GM12872 (cell line): ENCODE results near the gene TEDC2.
A peak's percentile ranks its signal among the peaks of the same experiment; 100 is the strongest.

Source experiments
- TF ChIP-seq, protein P1 (sequence below): IDR thresholded peaks from 3 replicates; pipeline ENCODE4 v1.5.1; 2011; ENCODE audit warnings: low read depth, mild to moderate bottlenecking, low read length, moderate library complexity; ENCODE audit not compliant: insufficient read depth

TEDC2 gene

DNA sequence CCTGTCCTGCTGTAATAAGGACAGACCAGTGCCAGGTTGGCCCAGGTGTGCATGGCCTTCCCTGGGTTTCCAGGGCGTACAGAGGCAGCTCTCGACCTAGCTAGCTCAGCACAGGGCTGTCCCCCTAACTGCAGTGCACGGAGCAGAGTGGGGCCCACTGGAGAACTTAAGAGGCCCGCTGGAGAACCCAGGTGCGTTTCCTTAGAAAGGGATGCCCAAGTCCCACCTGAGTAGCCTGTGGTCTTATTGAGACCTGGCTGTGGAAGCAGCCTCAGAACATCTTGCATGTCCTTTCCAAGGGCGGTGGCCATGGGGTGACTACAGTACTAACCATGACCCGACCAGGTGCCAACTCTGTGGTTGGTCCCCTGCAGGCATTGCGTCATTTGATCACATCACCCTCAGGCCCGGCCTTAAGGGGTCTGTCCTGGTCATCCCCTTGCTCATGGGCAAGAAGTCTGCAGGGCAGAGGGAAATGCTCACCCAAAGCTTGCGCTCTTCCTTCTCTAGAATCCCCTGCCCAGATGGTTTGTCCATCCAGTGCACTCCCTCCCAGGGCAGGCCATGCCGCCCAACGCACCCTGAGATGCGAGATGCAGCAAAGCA, 34.0 kb upstream of the TEDC2 start:
- TF ChIP-seq, protein P1, sequence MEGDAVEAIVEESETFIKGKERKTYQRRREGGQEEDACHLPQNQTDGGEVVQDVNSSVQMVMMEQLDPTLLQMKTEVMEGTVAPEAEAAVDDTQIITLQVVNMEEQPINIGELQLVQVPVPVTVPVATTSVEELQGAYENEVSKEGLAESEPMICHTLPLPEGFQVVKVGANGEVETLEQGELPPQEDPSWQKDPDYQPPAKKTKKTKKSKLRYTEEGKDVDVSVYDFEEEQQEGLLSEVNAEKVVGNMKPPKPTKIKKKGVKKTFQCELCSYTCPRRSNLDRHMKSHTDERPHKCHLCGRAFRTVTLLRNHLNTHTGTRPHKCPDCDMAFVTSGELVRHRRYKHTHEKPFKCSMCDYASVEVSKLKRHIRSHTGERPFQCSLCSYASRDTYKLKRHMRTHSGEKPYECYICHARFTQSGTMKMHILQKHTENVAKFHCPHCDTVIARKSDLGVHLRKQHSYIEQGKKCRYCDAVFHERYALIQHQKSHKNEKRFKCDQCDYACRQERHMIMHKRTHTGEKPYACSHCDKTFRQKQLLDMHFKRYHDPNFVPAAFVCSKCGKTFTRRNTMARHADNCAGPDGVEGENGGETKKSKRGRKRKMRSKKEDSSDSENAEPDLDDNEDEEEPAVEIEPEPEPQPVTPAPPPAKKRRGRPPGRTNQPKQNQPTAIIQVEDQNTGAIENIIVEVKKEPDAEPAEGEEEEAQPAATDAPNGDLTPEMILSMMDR, result no peak

DNA sequence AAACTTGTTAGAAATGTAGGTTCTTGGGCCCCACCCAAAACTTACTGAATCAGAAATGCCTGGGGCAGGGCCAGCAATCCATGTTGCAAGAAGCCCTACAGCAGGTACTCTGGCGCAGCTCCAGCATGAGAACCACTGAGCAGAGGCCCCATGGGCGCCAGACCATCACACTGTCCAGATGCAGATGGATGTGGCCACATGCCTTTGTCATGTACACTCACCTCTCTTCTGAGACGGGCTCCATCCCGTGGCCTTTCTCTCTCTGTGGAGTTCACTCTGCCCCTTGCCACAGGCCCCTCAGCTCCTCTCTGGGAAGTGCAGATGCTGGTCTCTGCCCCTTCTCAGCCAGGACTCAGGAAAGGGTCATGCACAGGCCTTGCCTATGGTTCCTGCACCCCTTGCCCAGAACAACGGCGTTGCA, 33.0 kb upstream of the TEDC2 start:
- TF ChIP-seq, protein P1, result no peak

DNA sequence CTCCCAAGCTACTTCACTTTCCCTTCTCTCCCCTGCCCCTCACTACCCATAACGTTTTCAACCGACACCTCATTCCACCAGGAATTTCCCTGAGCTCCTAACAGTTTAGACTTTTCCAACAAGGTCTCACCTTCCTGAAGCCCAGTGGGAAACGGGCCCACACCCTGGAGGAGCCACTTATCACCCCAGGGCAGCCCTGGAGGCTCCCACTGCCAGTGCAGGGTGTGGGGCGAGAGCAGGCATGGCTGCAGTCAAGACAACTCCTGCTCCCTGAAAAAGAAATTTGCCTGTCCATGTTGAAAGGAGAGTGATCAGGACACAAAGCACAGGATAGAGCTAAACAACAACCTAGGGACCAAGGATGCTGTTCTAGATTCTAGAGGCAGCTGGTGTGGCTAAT, 32.4 kb upstream of the TEDC2 start:
- TF ChIP-seq, protein P1, result no peak

DNA sequence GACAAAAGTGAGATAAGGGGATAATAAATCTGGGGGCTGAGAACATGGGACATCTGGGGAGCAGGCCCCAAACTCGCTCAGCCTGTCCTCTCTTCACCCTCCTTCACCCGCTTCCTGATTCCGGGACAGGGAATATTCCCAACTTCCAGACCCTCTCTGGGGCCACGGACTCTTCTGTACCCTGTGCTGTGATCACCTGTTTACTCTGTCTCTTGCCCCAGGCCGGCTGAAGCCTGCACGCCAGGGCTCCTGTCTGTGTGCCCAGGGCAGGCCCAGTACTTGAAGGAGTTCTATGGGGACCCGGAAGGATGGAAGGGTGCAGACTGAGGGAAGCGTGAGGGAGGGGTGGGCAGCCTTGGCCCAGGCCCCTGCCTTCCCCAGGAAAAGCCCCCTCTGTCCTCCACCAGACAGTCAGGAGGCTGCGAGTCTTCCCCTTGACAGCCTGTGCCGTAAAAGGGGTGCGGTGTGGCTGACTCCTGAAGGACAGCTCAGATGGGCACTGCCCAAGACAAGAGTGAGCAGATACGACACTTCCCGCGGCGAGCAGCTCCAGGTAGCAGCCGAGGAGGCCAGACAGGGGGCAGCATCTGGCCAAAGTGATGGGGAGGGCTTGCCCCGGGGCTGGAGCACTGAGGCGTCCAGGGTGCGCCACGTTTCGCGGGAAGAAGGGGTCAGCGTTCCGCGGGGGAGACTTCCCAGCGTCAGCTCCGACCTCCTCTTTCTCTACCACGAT, 31.7 kb upstream of the TEDC2 start:
- TF ChIP-seq, protein P1, result peak; percentile 54; the same call in 2 of the 3 replicates

DNA sequence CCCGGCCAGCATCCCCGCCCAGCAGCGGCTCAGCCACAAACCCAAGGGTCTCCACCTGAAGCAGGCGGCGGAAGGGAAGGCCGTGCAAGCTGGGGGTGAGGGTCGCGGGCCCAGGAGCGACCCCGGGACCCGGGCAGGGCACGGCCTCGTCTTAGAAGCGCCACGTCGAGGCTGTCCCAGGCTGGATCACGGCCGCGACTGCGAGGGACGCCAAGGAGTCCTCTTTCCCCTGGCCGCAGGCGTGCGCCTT, 31.2 kb upstream of the TEDC2 start:
- TF ChIP-seq, protein P1, result no peak

DNA sequence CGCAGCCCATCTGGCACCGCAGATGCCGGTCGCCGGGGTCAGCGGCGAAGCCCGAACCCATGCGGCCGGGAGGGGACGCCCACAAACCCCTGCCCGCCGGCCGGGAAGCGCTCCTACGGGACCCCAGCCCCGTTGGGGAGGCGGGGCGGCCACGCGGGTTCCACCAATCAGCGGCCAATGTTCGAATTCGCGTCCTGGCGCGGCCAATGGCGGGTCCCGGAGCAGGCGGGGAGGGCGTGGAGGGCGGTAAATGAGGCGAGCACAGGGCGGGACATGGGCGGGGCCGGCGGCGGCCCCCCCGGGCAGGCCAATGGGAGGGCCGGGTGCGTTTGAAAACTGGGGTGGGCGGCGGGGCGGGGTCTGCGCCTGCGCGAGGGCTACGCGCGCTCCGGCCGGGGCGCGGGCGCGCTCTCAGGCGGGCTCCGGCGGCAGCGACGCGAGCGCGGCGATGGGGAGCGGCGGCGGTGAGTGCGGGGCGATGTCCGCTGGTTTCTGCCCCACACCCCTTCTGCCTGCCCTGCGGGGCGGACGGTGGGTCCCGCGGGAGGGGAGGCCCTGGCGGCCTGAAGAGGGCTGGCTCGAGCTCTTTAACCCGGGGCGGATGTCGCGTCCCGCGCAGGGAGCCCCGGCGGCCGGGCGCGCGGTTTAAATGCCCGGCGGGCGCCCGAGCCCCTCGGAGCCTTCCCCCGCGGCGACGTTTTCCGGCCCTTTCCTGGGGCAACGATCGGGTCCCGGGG, 30.7 kb upstream of the TEDC2 start, which contains the start of gene CCNF:
Gene CCNF, plus strand, starts transcription at position 414 of the 737 bp plus-strand sequence. Its CDS starts 35 bp downstream, at position 449.
- TF ChIP-seq, protein P1, result no peak
